Central memory CD4-positive, alpha-beta T cell (primary cell): Measurements from ENCODE around the gene NAV2.
"Not testable (repeated sequence)": the region's sequence is repeated elsewhere in the genome, so short reads cannot be mapped to it uniquely, and the experiment has no call there.

Source experiments
- DNase-seq: peaks from one replicate; pipeline ENCODE4 v3.0.0; 2022

The NAV2 gene

GRCh38 chr11:20067665-20068064, 355.0 kb downstream of the NAV2 start:
- DNase-seq = no peak

- no peak for DNase-seq
Measured at GRCh38 chr11:20068691-20069090, 356.1 kb downstream of the NAV2 start.

- no peak for DNase-seq
Measured at GRCh38 chr11:20070459-20070858, 357.8 kb downstream of the NAV2 start.

- no peak for DNase-seq
Measured at GRCh38 chr11:20075627-20076026, 363.0 kb downstream of the NAV2 start.

- no peak for DNase-seq
Measured at GRCh38 chr11:20078846-20079245, 366.2 kb downstream of the NAV2 start.

- DNase-seq = no peak
Measured at GRCh38 chr11:20080032-20080685, 367.5 kb downstream of the NAV2 start.

GRCh38 chr11:20081336-20081735, 368.7 kb downstream of the NAV2 start:
- DNase-seq = no peak

- DNase-seq = not testable (repeated sequence)
Measured at GRCh38 chr11:20083877-20084276, 371.2 kb downstream of the NAV2 start.

GRCh38 chr11:20084921-20085814, 372.5 kb downstream of the NAV2 start:
- no peak for DNase-seq

- no peak for DNase-seq
Measured at GRCh38 chr11:20085918-20086317, 373.3 kb downstream of the NAV2 start.

GRCh38 chr11:20087118-20087521, 374.5 kb downstream of the NAV2 start:
- no peak for DNase-seq

GRCh38 chr11:20088397-20089225, 376.0 kb downstream of the NAV2 start:
- DNase-seq = no peak

GRCh38 chr11:20089367-20089766, 376.7 kb downstream of the NAV2 start:
- DNase-seq = no peak

- DNase-seq = no peak
Measured at GRCh38 chr11:20089796-20090653, 377.4 kb downstream of the NAV2 start.

- no peak for DNase-seq
Measured at GRCh38 chr11:20090654-20091374, 378.2 kb downstream of the NAV2 start.

GRCh38 chr11:20093775-20094174, 381.1 kb downstream of the NAV2 start:
- no peak for DNase-seq

GRCh38 chr11:20095189-20095588, 382.6 kb downstream of the NAV2 start:
- no peak for DNase-seq

GRCh38 chr11:20097319-20098221, 384.9 kb downstream of the NAV2 start:
- DNase-seq = no peak

- no peak for DNase-seq
Measured at GRCh38 chr11:20099527-20099926, 386.9 kb downstream of the NAV2 start.

- no peak for DNase-seq
Measured at GRCh38 chr11:20102397-20102796, 389.8 kb downstream of the NAV2 start.
